Activated CD8-positive, alpha-beta T cell treated with anti-CD3 and anti-CD28 coated beads for 36 hours (primary cell): ENCODE data around the gene HHATL. TPM values are rescaled to one million over a fixed set of nuclear protein-coding genes. Genes with fewer than 3 reads are reported as not detected.

Experiments
- ATAC-seq: fragments of 200-7000 bp; cut with Tn5 transposase; one replicate; pipeline ENCODE4 v1.10.0; 2021; ENCODE audit warnings: mild to moderate bottlenecking, moderate library complexity
- CTCF ChIA-PET: fragments of 350-600 bp; sonication (Branson Sonifier 250); formaldehyde crosslinking; loops from one replicate; lab custom pipeline; 2021; ENCODE audit warnings: antibody characterized with exemption; lab: Charles Lee
- POLR2A ChIA-PET: fragments of 350-600 bp; sonication (Branson Sonifier 250); formaldehyde crosslinking; loops from one replicate; lab custom pipeline; 2021; ENCODE audit warnings: antibody characterized with exemption; lab: Charles Lee
- DNase-seq: peaks from one replicate; pipeline ENCODE4 v3.0.0-alpha.2; 2020
- H3K27ac Mint-ChIP-seq: one replicate; pipeline ENCODE4 v1.8.0; 2021; ENCODE audit warnings: mild to moderate bottlenecking, mixed read lengths
- H3K27me3 Mint-ChIP-seq: one replicate; pipeline ENCODE4 v1.8.0; 2021; ENCODE audit warnings: mixed read lengths
- H3K36me3 Mint-ChIP-seq: one replicate; pipeline ENCODE4 v1.8.0; 2021; ENCODE audit warnings: low read depth, mixed read lengths
- H3K4me1 Mint-ChIP-seq: one replicate; pipeline ENCODE4 v1.8.0; 2021; ENCODE audit warnings: low read depth, mixed read lengths
- H3K4me3 Mint-ChIP-seq: one replicate; pipeline ENCODE4 v1.8.0; 2021; ENCODE audit warnings: mild to moderate bottlenecking, moderate library complexity, mixed read lengths
- H3K9me3 Mint-ChIP-seq: one replicate; pipeline ENCODE4 v1.8.0; 2021; ENCODE audit warnings: mixed read lengths
- intact Hi-C: fragments of 100-400 bp; cut with micrococcal nuclease; formaldehyde crosslinking; loops from one replicate; pipeline ENCODE4 v1.10.0; 2022
- total RNA-seq, 2 experiments: library from RNA; stranded (reverse); gene quantifications; one replicate each; pipeline ENCODE4 v1.2.3, GENCODE V29; 2021
- TF ChIP-seq, protein P1 (sequence below): fragments of 200-600 bp; IDR thresholded peaks from one replicate; pipeline ENCODE4 v1.8.0; 2022; ENCODE audit warnings: antibody characterized with exemption, mild to moderate bottlenecking

HHATL gene
- total RNA-seq, 2 experiments from 2014 or later: not detected

DNA sequence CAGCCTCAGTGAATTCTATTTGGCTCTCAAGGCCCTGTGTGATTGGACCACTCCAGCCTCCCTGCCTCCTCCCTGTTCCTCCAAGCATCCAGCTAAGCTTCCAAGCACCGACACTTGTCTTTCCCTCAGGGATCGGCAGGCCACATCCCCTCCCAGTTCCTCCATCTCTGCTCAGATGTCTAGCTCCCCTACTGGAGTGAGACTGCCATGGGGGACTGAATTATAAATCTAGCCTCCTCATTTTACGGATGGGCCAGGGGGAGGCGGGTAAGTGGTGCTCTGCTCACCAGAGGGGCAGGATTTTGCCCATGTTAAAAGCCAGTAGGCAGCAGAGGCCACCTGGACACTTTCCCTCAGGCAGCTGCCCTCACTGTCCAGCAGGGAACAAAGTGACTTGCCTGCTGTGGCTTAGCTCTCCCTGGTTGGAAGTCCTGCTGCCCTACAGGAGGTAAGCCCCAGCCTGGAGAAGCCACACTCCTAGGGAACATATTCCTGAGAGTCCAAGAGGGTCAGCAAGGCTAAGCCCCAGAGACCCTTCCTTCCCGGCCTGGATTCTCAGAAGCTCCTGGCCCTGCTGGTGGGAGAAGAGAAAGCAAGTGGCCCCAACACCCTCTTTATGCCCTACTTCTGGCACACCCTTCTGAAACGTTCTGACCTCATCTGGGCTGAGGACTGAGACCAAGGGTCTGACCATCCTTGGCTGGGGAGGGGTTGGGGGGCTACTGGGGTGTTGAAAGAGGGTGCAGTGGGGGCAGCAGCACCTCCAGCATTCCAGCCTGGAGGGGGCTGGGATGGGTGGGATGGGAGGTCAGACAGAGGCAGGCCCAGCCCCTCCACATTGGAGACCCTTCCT lies 9.1 kb upstream of the HHATL start:
- Mint-ChIP-seq H3K4me1 (no peaks in the 10 kb centered on the region), H3K4me3 (no peak overlapping the region), H3K27me3 (peaks cover 1% of the 10 kb centered on the region), H3K9me3 (no peaks in the 10 kb centered on the region), H3K36me3 (no peaks in the 10 kb centered on the region), H3K27ac (no peak overlapping the region)
- POLR2A ChIA-PET: no interaction called here
- TF ChIP-seq, protein P1, sequence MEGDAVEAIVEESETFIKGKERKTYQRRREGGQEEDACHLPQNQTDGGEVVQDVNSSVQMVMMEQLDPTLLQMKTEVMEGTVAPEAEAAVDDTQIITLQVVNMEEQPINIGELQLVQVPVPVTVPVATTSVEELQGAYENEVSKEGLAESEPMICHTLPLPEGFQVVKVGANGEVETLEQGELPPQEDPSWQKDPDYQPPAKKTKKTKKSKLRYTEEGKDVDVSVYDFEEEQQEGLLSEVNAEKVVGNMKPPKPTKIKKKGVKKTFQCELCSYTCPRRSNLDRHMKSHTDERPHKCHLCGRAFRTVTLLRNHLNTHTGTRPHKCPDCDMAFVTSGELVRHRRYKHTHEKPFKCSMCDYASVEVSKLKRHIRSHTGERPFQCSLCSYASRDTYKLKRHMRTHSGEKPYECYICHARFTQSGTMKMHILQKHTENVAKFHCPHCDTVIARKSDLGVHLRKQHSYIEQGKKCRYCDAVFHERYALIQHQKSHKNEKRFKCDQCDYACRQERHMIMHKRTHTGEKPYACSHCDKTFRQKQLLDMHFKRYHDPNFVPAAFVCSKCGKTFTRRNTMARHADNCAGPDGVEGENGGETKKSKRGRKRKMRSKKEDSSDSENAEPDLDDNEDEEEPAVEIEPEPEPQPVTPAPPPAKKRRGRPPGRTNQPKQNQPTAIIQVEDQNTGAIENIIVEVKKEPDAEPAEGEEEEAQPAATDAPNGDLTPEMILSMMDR: no peak
- intact Hi-C loops: no loop called here
- DNase-seq (no peak), ATAC-seq (no peak)
- CTCF ChIA-PET: interaction anchor here (0.8 to 1.7 kb wide), 4 partner anchors 10 to 129 kb away, joined by 3 to 4 read pairs (median 3); no protein-coding TSS in a partner anchor

DNA sequence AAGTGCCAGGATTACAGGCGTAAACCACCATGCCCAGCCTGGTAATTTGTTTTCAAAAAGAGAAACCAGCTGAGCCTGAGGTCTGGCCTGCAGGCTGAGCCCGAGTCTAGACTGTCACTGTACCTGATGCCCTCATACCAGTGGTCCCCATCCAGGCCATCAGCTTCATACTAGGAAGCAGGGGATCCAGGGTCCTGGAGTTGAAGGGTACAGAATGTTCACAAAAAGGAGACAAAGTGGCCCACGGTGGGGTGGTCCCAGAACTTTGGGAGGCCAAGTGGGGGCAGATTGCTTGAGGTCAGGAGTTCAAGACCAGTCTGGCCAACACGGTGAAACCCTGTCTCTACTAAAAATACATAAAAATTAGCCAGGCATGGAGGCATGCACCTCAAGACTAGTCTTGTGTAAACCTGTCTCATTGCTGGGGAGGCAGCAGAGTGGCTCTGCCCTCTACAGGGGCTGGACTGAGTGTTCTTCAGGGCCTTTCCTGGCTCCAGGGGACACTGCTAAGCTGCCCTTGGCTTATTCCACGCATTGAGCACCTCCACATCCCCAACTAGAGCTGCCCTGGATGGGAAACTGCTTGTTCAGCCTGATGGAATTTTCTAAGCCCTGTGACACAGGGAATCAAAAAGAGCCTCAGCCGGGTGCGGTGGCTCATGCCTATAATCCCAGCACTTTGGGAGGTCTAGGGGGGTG lies 7.9 kb upstream of the HHATL start:
- Mint-ChIP-seq H3K27ac (no peak overlapping the region), H3K9me3 (no peaks in the 10 kb centered on the region), H3K36me3 (no peaks in the 10 kb centered on the region), H3K27me3 (peaks cover 1% of the 10 kb centered on the region), H3K4me1 (no peaks in the 10 kb centered on the region), H3K4me3 (no peak overlapping the region)
- TF ChIP-seq, protein P1: no peak
- POLR2A ChIA-PET: no interaction called here
- intact Hi-C loops: no loop called here
- CTCF ChIA-PET: interaction anchor here (0.8 kb wide), 1 partner anchor 128 kb away, joined by 3 read pairs; no protein-coding TSS in a partner anchor
- no peak for DNase-seq
- ATAC-seq: no peak

DNA sequence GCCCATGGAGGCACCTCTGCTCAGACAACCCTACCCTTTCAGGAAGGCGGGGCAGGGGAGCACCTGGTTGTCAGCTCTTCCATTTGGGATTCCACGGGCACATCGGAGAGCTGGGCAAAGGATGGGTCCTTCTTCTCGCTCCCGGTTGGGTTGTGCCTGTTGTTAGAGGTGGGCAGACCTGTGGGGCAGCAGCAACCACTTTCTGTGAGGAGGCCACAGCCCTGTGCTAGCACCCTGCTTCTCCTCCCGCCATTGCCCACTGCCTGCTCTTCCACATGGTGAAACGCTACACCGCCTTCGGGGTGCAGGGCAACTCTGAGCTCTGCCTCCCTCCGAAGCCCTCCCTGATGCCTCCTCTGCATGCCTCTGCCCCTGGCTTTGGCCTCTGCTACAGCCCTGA lies 7.0 kb upstream of the HHATL start:
- Mint-ChIP-seq H3K4me1 (no peaks in the 10 kb centered on the region), H3K36me3 (no peaks in the 10 kb centered on the region), H3K27ac (no peak overlapping the region), H3K27me3 (peaks cover 1% of the 10 kb centered on the region), H3K4me3 (no peak overlapping the region), H3K9me3 (no peaks in the 10 kb centered on the region)
- ATAC-seq (no peak), DNase-seq (no peak)
- POLR2A ChIA-PET: no interaction called here
- TF ChIP-seq, protein P1: no peak
- intact Hi-C loops: no loop called here
- CTCF ChIA-PET: no interaction called here

DNA sequence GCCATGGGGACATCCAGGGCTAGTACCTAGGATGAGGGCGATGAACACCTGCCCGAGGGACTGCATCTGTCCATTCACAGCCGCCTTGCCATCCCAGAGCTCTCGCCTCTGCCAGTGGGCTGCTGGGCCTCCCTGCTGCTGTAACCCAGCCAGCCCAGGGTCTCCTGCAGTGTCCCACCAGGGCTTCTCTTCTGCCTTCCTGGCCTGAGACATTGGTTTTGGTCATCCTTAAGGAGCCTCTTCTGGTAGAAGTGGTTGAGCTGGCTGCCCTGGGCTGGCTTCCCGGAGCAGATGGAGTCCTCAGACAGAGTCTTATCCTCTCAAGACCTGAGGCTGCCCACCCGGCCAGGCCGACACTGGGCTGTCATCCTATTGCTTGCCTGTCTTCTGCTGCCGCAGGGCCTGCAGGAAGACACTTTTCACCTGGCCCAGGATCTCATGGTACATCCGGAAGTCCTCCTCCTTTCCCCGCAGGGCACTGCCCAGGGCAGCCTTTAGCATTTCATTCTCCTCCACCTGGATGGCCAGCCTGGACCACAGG lies 6.1 kb upstream of the HHATL start:
- Mint-ChIP-seq H3K4me1 (no peaks in the 10 kb centered on the region), H3K4me3 (no peak overlapping the region), H3K27me3 (no peaks in the 10 kb centered on the region), H3K27ac (no peak overlapping the region), H3K9me3 (no peaks in the 10 kb centered on the region), H3K36me3 (no peaks in the 10 kb centered on the region)
- POLR2A ChIA-PET: no interaction called here
- DNase-seq (no peak), ATAC-seq (no peak)
- TF ChIP-seq, protein P1: no peak
- intact Hi-C loops: no loop called here
- CTCF ChIA-PET: no interaction called here
